ENCODE data around the gene AUTS2.

Gene AUTS2

DNA sequence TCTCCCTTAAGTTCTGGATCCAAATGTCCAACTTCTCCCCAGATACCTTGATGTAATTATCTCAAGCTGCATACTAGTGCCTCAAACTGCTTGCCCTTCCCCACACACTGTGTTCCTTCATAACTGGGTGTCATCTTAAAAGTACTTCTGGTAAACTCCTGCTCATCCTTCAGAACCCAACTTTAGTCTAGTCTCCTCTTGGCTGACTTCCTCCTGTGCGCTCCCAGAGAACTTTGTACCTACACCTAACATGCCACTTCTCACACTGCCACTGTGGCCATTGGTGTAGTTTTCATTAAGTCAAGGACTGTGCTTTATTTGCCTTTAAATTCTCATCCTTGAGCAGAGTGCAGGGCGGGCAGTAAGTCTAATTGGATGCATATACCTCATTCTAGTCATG is 958.5 kb downstream of the AUTS2 start:
- DNase-seq (ENCODE audit: low spot score) = no peak

DNA sequence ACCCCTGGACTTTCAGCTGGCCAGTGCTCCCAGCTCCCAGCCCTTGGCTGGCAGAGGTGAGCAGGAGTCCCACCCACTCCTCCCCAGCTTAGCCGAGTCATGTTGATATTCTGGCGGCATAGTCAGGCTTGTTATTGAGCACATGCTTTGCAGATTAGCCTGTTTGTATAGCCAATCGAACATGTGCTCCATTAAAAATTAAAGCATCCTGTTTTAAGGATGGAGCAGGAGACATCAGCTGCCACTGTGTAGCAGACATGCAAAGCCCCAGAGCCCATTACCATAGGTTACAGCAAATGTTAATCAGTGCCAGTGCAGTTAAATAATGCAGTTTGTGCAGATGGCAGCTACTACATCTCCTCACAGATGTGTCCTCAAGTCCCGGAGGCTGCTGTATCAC is 959.1 kb downstream of the AUTS2 start:
- no peak for DNase-seq (ENCODE audit: low spot score)

DNA sequence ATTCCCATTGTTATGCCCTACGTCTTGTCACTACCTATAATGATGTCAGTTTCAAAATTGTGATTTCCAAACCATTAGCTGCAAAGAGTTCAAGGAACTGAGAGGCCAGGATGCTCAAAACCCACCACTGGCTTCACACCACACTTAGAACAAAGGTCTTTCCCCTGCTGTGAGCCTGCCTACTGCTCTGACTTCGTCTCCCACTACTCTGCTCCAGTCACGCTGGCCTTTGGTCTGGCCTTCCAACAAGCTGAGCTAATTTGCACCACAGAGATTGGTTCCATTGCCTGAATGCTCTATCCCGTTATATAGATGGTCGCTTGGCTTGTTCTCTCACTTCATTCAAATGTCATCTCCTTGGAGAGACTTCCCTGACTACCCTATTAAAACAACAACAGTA is 961.5 kb downstream of the AUTS2 start:
- DNase-seq (ENCODE audit: low spot score) = no peak

- no peak for DNase-seq (ENCODE audit: low spot score)
Observed at GRCh38 chr7:70563960-70564359, 965.7 kb downstream of the AUTS2 start.

DNA sequence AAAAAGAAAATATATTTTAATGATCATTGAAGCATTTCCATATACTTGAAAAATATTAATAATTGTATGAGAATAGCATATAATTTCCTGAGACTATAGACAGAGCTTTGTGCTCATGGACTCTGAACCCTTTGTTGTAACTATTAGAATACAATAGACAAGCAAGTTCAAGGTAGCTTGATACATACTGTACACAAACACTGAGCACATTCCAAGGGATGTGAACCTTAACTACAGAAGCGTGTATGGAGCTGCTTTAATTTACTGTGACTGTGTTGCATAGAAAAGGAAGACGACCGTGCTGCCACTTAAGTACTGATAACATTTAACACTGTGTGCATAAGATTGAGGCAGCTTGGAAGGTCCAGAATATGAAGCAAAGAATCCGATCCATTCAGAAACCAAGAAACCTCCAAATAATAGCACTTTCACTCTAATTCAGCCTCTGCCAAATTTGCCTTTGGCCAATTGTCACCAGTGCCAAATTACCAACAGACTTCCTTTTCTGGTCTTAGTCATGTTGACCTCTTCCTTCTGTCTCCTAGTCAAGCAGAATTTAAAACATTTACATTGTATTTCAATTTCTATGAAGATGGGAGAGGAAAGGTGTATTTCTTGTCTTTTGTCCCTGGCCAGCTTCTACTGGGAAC is 967.6 kb downstream of the AUTS2 start:
- no peak for DNase-seq (ENCODE audit: low spot score)

- no peak for DNase-seq (ENCODE audit: low spot score)
Observed at GRCh38 chr7:70566671-70567070, 968.4 kb downstream of the AUTS2 start.

DNA sequence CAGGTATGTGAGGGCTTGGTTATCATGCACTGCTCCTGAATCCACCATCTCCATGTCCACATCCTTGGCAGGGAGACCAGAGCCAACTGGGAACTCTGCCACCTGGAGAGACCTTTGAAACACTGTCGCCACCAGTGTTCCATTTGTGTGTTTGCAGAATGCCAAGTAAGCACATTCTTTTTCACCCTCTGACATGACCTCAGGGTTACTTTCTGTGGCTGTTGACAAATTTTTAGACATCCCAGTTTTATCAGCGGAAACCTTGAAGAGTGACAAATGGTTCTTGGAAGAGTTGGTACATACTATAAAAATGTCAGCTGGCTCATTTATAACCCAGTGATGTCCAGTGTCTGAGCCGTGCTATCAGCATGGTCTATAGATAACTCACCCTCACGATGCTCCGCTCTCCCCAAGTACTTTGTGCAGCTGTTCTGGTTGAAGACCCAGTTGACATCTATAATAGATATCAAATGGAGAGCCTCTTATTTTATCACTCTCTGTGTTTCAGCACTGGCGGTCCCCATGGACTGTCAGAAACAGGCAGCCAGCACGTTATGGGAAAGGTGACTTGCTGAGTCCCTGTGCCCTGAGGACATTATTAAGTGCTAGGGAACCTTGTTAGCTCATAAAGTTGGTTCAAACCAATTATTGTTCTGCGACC is 970.5 kb downstream of the AUTS2 start:
- DNase-seq (ENCODE audit: low spot score) = no peak

GRCh38 chr7:70569335-70569819 is 971.1 kb downstream of the AUTS2 start:
- DNase-seq (ENCODE audit: low spot score) = no peak

DNA sequence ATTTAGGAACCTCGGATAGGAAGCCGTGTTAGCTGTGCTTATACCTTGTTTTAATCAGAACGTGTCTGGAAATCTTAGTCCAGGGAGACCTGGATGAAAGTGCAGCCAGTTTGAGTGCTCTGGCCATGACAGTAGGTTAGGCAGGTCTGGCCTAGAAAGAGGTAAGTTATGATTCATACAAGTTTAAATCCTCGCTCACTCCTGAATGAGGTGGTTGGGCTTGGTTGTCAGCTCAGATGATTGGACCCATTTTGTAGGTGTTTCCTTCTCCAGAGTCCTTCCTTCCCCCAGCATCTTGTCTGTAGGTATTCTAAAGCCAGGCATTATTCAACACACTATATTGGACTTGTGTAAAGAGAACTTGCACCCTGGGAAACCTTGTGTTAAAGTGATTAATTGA is 971.8 kb downstream of the AUTS2 start:
- no peak for DNase-seq (ENCODE audit: low spot score)

DNA sequence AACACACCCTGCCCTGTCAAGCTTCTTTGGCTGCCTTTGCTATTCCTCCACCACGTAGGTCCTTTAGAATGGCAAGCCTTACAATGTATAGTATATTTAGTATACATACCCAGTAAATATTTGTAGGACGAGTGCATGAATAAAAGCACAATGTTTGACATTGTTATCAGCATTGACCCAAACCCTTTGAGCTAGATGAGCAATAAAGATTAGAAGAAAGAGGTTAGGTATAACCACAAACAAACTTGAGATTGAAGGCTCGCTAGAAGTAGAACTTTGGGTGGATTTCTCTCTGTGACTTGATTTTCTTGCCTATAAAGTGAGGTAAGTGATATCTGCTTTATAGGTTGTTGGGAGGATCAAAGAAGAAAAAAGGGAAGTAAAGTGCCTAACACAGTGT is 972.7 kb downstream of the AUTS2 start:
- DNase-seq (ENCODE audit: low spot score) = no peak

DNA sequence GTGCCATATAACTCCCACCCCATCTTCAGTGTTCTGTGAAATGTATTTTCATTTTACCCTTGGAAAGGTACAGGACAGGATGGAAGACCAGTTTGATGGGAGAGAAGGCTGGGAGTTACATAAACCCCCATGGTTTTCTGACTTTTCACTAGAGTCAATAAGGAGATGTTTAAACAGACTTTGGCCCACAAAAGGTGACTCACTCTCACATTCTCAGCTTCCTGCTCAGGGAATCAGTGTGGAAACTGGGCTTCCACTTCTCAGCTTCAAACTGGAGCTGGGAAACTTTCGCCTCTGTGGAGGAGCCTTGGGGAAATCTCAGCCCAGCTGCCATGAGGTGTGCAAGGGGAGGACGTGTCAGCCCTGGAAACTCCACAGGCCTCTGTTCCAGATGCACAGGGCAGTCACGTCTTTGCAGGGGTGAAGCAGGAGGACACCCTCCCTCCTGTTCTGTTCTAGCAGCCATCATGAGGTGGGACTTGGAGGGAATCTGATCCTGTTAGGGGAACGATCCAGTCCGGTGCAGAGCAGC is 973.2 kb downstream of the AUTS2 start:
- DNase-seq (ENCODE audit: low spot score) = peak; percentile 52

- DNase-seq (ENCODE audit: low spot score) = no peak
Observed at GRCh38 chr7:70571961-70572360, 973.7 kb downstream of the AUTS2 start.

GRCh38 chr7:70572571-70572970 is 974.3 kb downstream of the AUTS2 start:
- DNase-seq (ENCODE audit: low spot score) = no peak

- DNase-seq (ENCODE audit: low spot score) = no peak
Observed at GRCh38 chr7:70573071-70573661, 974.9 kb downstream of the AUTS2 start.

- no peak for DNase-seq (ENCODE audit: low spot score)
Observed at GRCh38 chr7:70573696-70574095, 975.4 kb downstream of the AUTS2 start.

DNA sequence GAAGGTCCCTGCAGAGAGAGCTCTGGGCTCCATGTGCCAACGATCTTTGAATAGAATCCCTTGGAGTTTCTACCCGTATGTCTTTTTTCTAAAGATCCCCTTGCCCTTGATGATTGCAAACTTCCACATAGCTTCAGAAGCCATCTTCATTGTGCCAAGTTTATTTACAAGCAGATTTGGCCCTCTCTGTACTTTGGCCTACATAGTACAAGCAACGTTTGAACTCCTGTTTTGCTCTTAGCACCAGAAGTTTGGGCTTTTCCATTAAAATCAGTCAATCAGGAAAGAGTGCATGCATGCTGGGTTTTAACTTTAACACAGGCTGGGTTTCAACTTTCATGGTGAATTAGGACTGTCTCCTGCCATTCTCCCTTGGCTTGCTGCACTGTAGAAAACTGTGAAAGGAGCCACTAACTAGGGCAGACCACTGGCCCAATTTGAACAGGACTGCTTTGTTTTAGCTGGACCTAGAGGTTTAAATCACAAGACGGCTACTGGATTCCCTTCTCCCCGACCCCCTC is 976.1 kb downstream of the AUTS2 start:
- DNase-seq (ENCODE audit: low spot score) = no peak

DNA sequence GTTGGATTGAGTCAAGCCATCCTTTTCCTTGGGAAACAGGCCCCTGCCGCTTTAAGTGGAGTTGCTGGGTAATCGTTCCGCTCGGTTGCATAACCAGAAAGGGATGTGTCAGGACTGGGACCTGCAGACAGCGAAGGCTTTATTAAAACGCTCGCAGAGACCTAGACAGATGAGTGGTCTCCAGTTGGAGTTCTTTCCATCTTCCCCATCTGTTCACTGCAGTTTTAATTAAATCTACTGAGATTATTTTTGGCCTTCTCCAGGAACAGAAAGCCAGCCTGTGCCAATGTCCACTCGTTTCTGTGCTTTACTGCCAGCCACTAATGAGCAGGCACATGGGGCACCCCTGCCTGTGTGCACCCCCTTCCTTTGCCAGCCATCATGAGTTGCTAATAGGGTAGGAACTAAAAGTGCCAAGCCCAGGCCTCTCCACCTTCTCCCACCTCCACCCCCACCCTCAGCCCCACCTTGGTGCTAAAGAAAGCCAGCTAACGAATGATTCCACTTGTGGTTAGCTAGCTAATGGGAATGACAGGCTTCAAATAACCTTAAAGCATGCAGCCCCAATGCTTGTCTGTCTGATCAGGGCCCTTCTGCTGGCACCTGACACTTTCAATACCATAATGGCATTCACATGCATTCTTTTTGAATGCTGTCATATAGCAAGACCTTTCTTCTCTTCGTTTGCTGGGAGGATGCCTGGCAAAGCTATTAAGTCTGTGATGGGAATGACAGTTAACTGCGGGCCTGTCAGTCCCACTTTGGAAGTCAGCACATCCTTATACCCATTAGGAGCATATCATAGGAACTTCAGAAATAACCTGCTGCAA is 976.9 kb downstream of the AUTS2 start:
- DNase-seq (ENCODE audit: low spot score) = no peak

DNA sequence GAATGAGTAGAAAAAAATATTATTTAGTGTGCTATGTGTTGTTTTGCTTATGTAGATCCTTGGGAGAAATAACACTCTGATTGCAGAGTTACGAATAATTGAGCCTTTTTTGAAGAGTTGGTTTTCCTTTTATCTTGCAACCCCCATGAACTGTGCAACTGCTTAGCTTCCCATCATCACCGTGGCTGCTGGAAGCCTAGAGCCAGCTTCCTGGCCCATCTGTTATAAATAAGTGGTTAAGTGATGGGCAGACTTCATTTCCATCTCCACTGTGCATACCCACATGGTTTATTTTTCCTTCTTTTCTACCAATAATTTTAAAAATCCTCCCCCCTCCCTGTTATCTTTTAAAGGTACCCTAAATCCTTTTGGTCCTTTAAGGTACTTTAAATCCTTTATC is 978.8 kb downstream of the AUTS2 start:
- no peak for DNase-seq (ENCODE audit: low spot score)

DNA sequence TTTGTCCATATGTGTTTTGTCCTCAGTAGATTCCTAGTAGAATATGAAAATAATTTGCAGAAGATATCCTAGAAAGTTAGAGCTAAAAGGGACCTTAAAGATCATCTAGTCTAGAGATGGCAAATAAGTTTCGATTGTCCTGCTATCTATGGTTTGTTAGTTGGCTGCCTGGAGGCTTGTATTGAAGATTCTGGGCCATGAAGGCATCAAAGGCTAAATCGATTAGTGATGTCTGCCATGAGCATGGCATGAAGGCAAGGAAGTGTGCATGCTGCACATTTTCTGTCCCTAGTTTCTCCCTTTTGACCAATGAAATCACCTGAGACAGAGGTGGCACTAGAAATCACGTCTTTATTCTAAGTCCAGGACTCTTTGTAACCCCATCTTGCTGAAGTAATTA is 979.9 kb downstream of the AUTS2 start:
- no peak for DNase-seq (ENCODE audit: low spot score)

DNA sequence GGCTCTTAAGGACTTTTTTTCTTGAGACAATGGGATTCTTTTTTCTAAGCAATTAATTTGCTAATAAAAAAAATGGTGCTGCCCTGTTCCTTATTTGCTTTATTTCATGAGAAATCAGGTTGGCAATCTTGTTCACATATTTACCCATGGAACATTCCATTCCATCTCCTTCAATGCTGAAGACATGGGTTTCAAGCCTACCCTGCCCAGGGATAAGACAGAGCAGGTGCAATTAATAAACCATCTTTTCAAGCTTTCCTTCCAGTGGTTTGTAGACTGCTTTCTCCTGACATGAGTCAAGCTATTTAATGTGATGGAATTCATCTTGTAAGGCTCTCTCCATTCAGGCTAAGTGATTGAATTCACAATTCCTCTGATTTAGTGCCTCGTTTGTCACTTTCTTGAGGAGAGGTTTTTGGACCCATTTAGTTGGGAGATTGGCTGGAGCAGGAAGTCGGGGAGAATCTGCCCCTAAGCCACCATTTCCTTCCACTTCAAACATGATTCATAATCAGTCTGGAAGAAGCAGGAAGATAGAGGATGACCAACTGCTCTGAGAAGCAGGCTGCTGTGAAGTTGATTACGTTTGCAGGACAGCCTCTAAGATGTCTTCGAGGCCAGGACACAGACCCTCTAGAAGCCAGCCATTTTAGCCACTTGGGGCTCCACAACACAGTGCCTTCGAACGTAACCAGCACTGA is 981.3 kb downstream of the AUTS2 start:
- DNase-seq (ENCODE audit: low spot score) = no peak

DNA sequence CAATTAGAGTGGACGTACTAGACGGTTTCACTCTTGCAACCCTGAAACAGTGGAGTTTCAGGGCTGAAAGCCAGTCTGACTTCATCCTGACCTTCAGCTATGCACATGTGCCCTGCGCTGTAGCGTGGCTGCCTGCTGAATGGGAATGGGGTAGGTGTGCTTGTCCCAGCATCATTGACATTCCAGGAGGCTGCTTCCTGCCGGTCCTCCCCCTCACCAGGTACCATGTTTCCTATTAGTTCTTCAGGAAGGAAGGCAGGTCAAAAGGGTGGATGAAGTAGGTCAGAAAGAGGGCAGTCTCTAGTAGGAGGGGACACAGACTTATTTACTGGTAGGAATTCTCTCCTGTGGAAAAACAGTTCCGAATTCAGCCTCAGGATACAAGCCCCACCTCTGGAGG is 981.9 kb downstream of the AUTS2 start:
- no peak for DNase-seq (ENCODE audit: low spot score)
